Embryonic facial prominence (tissue), 1 donor: ENCODE data around the gene VTI1B.
"Not testable (repeated sequence)": the region's sequence is repeated elsewhere in the genome, so short reads cannot be mapped to it uniquely, and the experiment has no call there.

Experiments
- DNase-seq: peaks from one replicate; pipeline ENCODE4 v3.0.0-alpha.2; 2016; ENCODE audit errors: extremely low spot score

Gene VTI1B

GRCh38 chr14:67674480-67675218 lies at the start of gene VTI1B:
Gene VTI1B, minus strand, starts transcription at chr14:67674632. Its CDS starts 143 bp downstream, at chr14:67674489.
- peak; percentile 69 for DNase-seq

DNA sequence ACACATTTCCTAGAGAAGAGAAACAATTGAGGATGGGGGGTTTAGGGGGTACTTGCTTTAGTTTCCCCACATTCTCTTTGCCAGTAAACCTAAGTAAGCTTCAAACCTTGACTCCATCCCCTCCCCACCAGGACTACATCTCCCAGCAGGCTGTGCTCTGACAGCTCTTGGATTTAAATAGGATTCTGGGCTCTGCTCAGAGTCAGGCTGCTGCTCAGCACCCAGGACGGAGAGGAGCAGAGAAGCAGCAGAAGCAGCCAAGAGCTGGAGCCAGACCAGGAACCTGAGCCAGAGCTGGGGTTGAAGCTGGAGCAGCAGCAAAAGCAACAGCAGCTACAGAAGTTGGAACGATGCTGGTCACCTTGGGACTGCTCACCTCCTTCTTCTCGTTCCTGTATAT lies 47.9 kb upstream of the VTI1B start:
- DNase-seq = no peak

DNA sequence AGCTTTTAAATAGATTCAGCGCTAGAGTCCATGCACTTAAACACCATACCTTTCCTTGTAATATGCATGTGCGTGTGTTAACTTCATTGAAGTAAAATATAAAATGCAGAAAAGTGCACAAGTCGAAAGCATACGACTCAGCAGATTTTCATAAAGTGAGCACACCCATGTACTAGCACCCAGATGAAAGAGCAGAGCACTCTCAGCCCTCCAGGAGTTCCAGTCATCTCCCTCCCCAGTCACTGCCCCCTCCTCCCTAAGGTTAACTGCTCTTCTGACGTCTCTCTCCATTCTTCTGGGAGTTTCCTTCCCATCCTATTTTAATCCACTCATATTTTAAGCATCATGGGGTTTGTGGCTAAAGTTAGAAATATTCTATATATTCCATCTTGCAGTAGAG lies 47.4 kb upstream of the VTI1B start:
- no peak for DNase-seq

DNA sequence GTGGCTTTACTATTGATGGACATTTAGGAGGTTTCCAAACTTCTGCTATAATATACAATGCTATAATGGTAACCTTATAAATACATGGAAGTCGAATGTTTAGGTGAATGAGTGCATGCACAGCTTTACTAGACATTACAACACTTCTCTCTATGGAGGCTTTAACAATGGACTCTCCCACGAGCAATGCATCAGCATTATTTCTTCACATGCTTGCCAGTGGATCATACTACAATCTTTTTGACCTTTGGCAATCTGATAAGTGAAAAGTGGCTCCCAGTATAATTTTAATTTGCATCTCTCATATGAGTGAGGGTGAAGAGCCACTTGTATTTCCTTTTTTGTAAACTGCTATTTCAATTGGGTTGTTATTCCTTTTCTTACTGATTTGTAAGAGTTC lies 45.4 kb upstream of the VTI1B start:
- DNase-seq = no peak

DNA sequence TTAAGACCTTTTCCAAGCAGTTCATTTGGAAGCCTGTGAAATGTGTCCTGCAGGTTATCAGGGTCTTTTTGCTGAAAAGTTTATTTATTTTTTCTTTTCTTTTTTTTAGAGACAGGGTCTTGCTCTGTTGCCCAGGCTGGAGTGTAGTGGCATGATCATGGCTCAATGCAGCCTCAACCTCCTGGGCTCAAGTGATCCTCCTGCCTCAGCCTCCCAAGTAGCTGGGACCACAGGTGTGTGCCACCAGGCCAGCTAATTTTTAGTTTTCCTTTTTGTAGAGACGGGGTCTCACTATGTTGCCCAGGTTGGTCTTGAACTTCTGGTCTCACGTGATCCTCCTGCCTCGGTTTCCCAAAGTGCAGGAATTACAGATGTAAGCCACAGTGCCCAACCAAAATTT lies 45.0 kb upstream of the VTI1B start:
- DNase-seq = not testable (repeated sequence)

- DNase-seq = no peak
Observed at GRCh38 chr14:67718265-67718664, 43.8 kb upstream of the VTI1B start.

DNA sequence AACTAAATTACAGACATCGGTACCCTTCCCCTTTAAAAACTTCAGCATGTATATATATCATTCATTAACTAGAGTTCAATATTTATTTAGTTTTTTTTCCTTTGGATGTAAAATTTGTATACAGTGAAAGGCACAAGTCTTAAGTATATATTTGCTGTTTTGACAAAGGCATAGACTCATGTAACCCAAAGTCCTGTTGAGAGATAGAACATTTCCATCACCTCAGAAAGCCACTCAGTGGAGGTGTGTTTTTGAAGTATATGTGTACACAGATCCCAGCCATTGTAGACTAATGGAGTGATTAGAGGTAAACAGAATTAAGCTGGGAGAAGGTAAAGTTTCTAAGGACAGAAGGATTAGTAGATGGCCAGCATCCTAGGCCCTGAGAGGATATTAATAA lies 42.6 kb upstream of the VTI1B start:
- DNase-seq = no peak

DNA sequence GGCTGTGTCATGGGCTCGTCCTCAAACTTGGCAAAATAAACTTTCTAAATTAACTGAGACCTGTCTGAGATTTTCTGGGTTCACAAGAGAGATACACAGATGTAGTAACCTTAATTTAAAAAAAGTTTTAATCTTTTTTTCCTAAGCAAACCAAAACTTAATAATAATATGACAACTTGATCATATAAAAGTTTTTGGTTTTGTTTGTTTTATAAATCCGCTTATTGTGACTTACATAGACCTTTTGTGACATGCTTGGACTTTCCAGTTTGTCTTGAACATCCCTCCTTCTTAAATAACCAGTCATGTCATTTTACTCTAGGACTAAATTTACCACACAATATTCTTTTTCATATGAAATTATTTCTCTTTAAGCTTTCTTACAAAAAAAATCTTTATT lies 35.8 kb upstream of the VTI1B start:
- DNase-seq = no peak

- DNase-seq = not testable (repeated sequence)
Observed at GRCh38 chr14:67709796-67710195, 35.4 kb upstream of the VTI1B start.

- not testable (repeated sequence) for DNase-seq
Observed at GRCh38 chr14:67709346-67709745, 34.9 kb upstream of the VTI1B start.

- DNase-seq = no peak
Observed at GRCh38 chr14:67705211-67705610, 30.8 kb upstream of the VTI1B start.

DNA sequence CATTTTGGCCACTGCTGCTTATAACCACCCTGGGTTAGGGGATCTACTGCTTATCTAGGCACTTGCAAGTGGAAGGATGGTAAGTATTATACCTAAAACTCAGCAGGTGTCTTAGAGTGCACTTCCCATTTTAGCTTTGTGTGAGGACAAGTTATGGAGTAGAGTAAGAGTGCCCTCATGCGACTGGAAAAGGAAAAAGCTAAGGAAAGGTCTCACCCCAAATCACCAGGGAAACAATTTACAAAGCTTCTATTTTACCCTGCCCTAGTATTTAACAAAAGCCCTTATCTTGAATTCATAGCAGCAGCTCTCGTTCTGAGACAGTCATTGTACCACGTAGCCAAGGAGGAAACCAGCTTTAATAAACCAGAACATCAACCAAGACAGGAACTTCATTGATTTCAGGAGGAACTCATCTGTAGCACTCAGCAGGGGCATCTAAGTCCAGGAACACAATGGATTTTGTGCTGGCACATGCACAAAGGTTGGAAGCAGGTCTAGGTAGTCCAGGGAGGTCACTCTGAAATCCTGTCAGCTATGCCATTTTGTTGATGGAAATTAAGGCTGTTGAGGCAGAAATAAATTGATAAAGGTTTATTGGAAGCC lies 30.2 kb upstream of the VTI1B start:
- DNase-seq = peak; percentile 49

DNA sequence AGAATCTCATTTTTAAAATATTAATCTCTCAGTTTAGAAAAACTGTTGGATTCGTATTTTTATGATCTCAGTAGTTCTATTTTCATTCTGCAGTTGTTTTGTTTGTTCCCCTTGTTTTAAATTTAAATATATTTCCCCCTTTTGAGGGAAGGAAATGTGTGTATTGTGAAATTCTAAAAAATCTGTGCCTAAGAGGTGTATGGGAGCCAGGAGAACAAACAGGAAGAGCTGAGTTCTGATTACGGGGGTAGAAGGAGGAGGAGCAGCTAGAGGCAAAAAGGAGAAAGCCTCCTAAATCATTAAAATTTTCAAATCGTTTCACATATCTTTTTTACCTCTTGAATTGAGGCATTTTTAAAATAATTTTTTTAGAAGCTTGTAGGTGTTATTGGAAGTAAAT lies 29.6 kb upstream of the VTI1B start:
- no peak for DNase-seq

- DNase-seq = not testable (repeated sequence)
Observed at GRCh38 chr14:67701492-67701891, 27.1 kb upstream of the VTI1B start, which contains the start of gene RDH12. Gene RDH12, plus strand, starts transcription at chr14:67701886. Its CDS starts 20,757 bp downstream, at chr14:67722643.

GRCh38 chr14:67698179-67698578 lies 23.7 kb upstream of the VTI1B start:
- no peak for DNase-seq

DNA sequence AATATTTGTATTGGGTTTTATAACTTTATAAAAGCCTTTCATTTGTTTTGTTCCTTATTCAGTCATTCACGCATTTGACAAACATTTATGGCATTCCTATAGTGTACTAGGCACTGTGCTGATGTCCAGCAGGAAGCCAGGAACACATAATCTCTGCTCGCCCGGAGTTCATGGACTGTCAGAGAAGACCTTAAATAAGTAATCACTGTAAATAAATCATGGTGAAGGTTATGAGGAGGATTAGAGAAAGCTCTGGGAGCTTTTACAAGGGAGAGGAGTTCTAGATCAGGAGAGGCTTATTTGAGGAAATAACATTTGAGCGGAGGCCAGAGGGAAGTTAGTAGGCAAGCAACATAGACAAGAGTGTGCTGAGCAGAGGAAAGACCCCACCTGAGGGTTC lies 22.6 kb upstream of the VTI1B start:
- DNase-seq = no peak

DNA sequence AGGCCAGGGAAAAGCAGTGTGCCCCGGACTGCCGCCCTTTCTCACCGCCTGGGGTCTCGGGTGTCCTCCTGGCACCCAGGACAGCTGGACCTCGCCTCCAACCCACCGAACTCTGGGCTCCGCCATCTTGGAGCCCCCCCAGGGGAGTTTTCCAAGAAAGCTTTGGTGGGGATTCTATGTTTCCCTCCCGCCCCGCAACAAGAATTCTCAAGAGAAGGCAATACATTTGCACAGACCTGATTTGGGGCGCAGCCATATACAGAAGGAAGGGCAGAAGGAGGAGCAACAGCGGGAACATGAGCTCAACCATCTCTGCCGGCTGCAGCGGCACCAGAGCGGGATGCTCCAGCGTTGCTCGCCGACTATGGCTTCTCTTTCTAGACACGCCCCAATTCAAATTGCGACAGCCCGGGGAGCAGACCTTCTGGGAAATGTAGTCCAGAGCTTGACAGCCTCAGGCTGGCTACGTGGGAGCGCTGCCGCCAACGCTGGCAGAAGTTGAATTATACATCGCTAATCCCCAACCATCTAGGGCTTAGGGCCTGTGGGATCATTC lies 21.0 kb upstream of the VTI1B start, which contains the start of gene RDH11:
Gene RDH11, minus strand, starts transcription at position 371 of the 556 bp plus-strand sequence. Its CDS starts 61 bp downstream, at position 310.
- peak; percentile 92 for DNase-seq

GRCh38 chr14:67694791-67695393 lies 20.5 kb upstream of the VTI1B start:
- DNase-seq = no peak

- no peak for DNase-seq
Observed at GRCh38 chr14:67690011-67690410, 15.6 kb upstream of the VTI1B start.

DNA sequence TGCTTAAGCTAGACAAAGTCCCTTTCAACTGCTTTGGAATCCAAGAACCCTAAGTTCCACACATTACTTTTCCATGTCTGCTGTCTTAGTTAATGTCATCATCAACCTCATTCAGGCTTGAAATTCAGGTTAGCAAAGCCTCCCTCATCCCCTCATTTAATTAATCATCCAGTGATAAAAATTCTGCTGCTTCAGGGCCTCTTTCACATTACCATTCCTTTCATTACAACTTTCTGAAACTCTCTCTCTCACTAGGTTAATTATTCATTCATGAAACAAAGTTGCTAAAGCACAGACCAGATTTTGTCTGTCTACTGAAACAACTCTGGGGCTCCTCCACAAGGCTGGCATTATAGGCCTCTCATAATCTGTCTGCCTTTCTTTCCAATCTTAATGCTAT lies 9.4 kb upstream of the VTI1B start:
- no peak for DNase-seq

DNA sequence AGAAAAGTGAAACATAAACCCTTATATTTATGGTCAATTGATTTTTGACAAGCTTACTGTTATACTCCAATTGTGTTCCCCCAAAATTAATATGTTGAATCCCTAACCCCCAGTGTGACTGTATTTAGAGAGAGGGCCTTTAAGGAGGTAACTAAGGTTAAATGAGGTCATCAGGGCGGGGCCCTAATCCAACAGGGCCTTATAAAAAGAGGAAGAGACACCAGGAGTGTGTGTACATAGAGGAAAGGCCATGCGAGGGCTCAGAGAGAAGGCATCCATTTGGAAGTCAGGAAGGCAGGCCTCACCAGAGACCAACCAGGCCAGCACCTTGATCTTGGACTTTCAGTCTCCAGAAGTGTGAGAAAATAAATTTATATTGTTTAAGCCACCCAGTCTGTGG lies 6.5 kb upstream of the VTI1B start:
- no peak for DNase-seq

DNA sequence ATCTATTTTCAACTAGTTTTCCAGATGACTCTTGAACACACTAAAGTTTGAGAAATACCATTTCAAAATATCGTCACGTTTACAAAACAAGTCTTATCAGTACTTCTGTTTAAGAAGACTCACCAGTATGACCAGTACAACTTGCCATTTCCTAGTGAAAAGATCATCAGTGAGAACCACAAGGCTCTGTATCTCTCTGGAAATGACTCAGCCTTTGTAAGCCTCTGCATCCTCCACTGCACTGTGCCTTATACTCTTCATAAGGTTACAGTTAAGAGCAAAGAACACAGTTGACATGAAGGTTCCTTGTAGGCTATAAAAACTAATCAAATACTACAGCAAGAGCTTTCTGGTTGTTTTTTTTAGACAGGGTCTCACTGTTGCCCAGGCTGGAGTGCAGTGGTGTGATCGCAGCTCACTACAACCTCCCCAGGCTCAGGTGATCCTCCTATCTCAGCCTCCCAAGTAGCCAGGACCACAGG lies 5.7 kb upstream of the VTI1B start:
- DNase-seq = no peak
